HEK293 (cell line): ENCODE results near the gene ADIPOR2.

Experiments used
- REST ChIP-seq: fragments of 450-650 bp; formaldehyde crosslinking; IDR thresholded peaks from 2 replicates; pipeline ENCODE4 v1.5.1; 2016; ENCODE audit warnings: missing biosample characterization, missing genetic modification characterization
- YY1 ChIP-seq: fragments of 450-650 bp; formaldehyde crosslinking; IDR thresholded peaks from 2 replicates; pipeline ENCODE4 v1.5.1; 2018; ENCODE audit warnings: missing biosample characterization, missing genetic modification characterization
- YY2 ChIP-seq: fragments of 450-650 bp; formaldehyde crosslinking; IDR thresholded peaks from 2 replicates; pipeline ENCODE4 v1.5.1; 2016; ENCODE audit warnings: missing biosample characterization, missing genetic modification characterization
- ZNF341 ChIP-seq: fragments of 450-650 bp; formaldehyde crosslinking; IDR thresholded peaks from 2 replicates; pipeline ENCODE4; 2016; ENCODE audit warnings: low read depth, missing biosample characterization, missing genetic modification characterization

GRCh38 chr12:1676043-1676442, 14.8 kb upstream of the ADIPOR2 start:
- TF ChIP-seq YY2 (no peak), YY1 (no peak), REST (no peak), ZNF341 (no peak)
